ENCODE results near the gene HCN1. TPM values are rescaled to one million over a fixed set of nuclear protein-coding genes. Genes with fewer than 3 reads are reported as not detected.
"Not testable (repeated sequence)": the region's sequence is repeated elsewhere in the genome, so short reads cannot be mapped to it uniquely, and the experiment has no call there.

HCN1 gene
- total RNA-seq, 1 donor from 2014 or later, result not detected

GRCh38 chr5:45484781-45485180 is 211.4 kb downstream of the HCN1 start:
- Mint-ChIP-seq H3K27ac (ENCODE audit: unreplicated experiment) (no peak overlapping the region), H3K4me1 (ENCODE audit: low read depth) (no peaks in the 10 kb centered on the region)

DNA sequence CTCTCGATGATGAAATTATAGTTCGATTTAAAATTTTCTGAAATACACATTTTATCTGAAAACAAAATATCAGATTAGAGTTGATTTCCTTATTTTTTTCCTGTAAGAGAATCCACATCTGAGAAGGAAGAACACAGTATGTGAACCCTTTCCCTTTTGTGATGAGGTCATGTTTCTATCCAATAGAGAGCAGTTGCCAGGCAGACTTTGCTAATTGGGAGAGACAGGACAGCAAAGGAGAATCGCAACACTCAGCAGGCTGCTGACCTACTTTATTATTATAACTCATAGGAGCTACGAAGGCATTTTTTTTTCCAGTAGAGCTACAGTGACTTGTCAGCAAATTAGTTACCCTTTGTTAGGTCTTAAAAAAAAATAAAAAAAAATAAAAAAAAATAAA is 242.1 kb downstream of the HCN1 start:
- H3K27me3 Mint-ChIP-seq (ENCODE audit: low read depth), result no peaks in the 10 kb centered on the region
- no peaks in the 10 kb centered on the region for H3K4me1 Mint-ChIP-seq (ENCODE audit: low read depth)
- no peak overlapping the region for H3K27ac Mint-ChIP-seq (ENCODE audit: unreplicated experiment)
- no peak overlapping the region for H3K4me3 Mint-ChIP-seq (ENCODE audit: unreplicated experiment)
- no peaks in the 10 kb centered on the region for H3K9me3 Mint-ChIP-seq (ENCODE audit: low read depth)
- TF ChIP-seq CTCF (IDR thresholded peaks at IDR 0.05), result no peak
- DNase-seq (ENCODE audit: low spot score), result no peak
- no peaks in the 10 kb centered on the region for H3K36me3 Mint-ChIP-seq (ENCODE audit: low read depth)

More at GRCh38 chr5:45484781-45485180, 211.4 kb downstream of the HCN1 start:
- Mint-ChIP-seq H3K27me3 (ENCODE audit: low read depth) (peaks cover 2% of the 10 kb centered on the region), H3K36me3 (ENCODE audit: low read depth) (no peaks in the 10 kb centered on the region), H3K9me3 (ENCODE audit: low read depth) (no peaks in the 10 kb centered on the region), H3K4me3 (ENCODE audit: unreplicated experiment) (no peak overlapping the region)
- no peak for TF ChIP-seq CTCF (IDR thresholded peaks at IDR 0.05)
- DNase-seq (ENCODE audit: low spot score), result no peak

DNA sequence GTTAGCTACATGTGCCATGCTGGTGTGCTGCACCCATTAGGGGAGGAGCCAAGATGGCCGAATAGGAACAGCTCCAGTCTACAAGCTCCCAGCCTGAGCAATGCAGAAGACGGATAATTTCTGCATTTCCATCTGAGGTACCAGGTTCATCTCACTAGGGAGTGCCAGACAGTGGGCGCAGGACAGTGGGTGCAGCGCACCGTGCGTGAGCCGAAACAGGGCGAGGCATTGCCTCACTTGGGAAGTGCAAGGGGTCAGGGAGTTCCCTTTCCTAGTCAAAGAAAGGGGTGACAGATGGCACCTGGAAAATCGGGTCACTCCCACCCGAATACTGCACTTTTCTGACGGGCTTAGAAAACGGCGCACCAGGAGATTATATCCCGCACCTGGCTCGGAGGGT is 251.3 kb downstream of the HCN1 start:
- H3K27ac Mint-ChIP-seq (ENCODE audit: unreplicated experiment); H3K9me3 Mint-ChIP-seq (ENCODE audit: low read depth); H3K36me3 Mint-ChIP-seq (ENCODE audit: low read depth); H3K4me3 Mint-ChIP-seq (ENCODE audit: unreplicated experiment); H3K27me3 Mint-ChIP-seq (ENCODE audit: low read depth); DNase-seq (ENCODE audit: low spot score); H3K4me1 Mint-ChIP-seq (ENCODE audit: low read depth): not testable (repeated sequence)

DNA sequence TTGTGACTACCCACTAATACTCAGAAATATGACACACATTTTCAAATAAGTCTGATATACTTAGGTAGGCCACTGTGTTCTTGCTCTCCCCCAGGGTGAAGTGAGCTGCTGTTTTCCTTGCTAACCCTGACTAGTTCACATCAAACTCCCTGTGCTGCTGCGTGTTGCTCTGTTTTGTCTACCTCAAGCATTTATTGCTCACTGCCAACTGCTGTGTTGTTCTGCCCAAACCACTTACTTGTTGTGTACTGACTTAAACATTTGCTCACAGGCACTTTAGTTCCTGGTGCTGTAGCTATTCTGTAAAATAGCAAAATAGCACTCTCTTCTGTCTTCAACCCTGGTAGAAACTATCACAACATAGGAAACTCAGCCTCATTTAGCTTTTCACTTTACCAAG is 255.7 kb downstream of the HCN1 start:
- Mint-ChIP-seq H3K27ac (ENCODE audit: unreplicated experiment) (no peak overlapping the region), H3K27me3 (ENCODE audit: low read depth) (no peaks in the 10 kb centered on the region), H3K9me3 (ENCODE audit: low read depth) (no peaks in the 10 kb centered on the region), H3K4me3 (ENCODE audit: unreplicated experiment) (no peak overlapping the region), H3K4me1 (ENCODE audit: low read depth) (no peaks in the 10 kb centered on the region), H3K36me3 (ENCODE audit: low read depth) (no peaks in the 10 kb centered on the region)
- TF ChIP-seq CTCF (IDR thresholded peaks at IDR 0.05), result no peak
- no peak for DNase-seq (ENCODE audit: low spot score)

- no peak for DNase-seq (ENCODE audit: low spot score)
- H3K9me3 Mint-ChIP-seq (ENCODE audit: low read depth), result no peaks in the 10 kb centered on the region
- H3K27me3 Mint-ChIP-seq (ENCODE audit: low read depth), result no peaks in the 10 kb centered on the region
- no peak for TF ChIP-seq CTCF (IDR thresholded peaks at IDR 0.05)
- no peak overlapping the region for H3K4me3 Mint-ChIP-seq (ENCODE audit: unreplicated experiment)
- H3K36me3 Mint-ChIP-seq (ENCODE audit: low read depth), result no peaks in the 10 kb centered on the region
- no peaks in the 10 kb centered on the region for H3K4me1 Mint-ChIP-seq (ENCODE audit: low read depth)
- H3K27ac Mint-ChIP-seq (ENCODE audit: unreplicated experiment), result no peak overlapping the region
These were observed 258.4 kb downstream of the HCN1 start for GRCh38 chr5:45437752-45438151.

GRCh38 chr5:45417285-45417998 is 278.7 kb downstream of the HCN1 start:
- no peak for DNase-seq (ENCODE audit: low spot score)
- Mint-ChIP-seq H3K36me3 (ENCODE audit: low read depth) (no peaks in the 10 kb centered on the region), H3K4me1 (ENCODE audit: low read depth) (no peaks in the 10 kb centered on the region), H3K4me3 (ENCODE audit: unreplicated experiment) (no peak overlapping the region), H3K9me3 (ENCODE audit: low read depth) (no peaks in the 10 kb centered on the region), H3K27ac (ENCODE audit: unreplicated experiment) (no peak overlapping the region), H3K27me3 (ENCODE audit: low read depth) (no peaks in the 10 kb centered on the region)
- no peak for TF ChIP-seq CTCF (IDR thresholded peaks at IDR 0.05)
